Endothelial cell of umbilical vein (primary cell): ENCODE measurements around the gene MYRIP. TPM values are rescaled to one million over a fixed set of nuclear protein-coding genes. Genes with fewer than 3 reads are reported as not detected.

Source experiments
- BruUV-seq: library from RNA; stranded (reverse); fragments of 400-500 nt; replicated peaks from 2 replicates; lab custom pipeline; 2021; lab: Mats Ljungman, UMichigan
- CTCF ChIA-PET: fragments of 300-600, 350-600 bp; sonication (Branson Sonifier 250); formaldehyde crosslinking; loops from one replicate; lab custom pipeline; 2021; ENCODE audit warnings: antibody characterized with exemption, inconsistent platforms; lab: Charles Lee
- POLR2A ChIA-PET: fragments of 300-600, 350-600 bp; sonication (Branson Sonifier 250); formaldehyde crosslinking; loops from one replicate; lab custom pipeline; 2021; ENCODE audit warnings: antibody characterized with exemption, inconsistent platforms; lab: Charles Lee
- DNase-seq: peaks from one replicate; pipeline ENCODE4 v3.0.0-alpha.2; 2011; ENCODE audit warnings: low read depth, low spot score
- FAIRE-seq: peaks from 2 replicates; lab custom pipeline; 2011; peaks lifted over from hg19 to GRCh38; lab: Jason Lieb, UNC
- H2AFZ ChIP-seq: 2 replicates; pipeline ENCODE4 v1.6.0; 2012; ENCODE audit warnings: low read depth, low read length, control low read depth, inconsistent platforms
- H3K27ac ChIP-seq: 2 replicates; pipeline ENCODE4 v1.5.1; 2011; ENCODE audit warnings: low read depth, mild to moderate bottlenecking, control low read depth, low read length, moderate library complexity; ENCODE audit not compliant: insufficient read depth
- H3K27me3 ChIP-seq, 2 experiments: 2 replicates each; pipeline versions ENCODE4 v1.6.0 to v1.6.1; 2011; ENCODE audit warnings: low read length in 2 of 2, mixed read lengths in 1 of 2; ENCODE audit not compliant: control insufficient read depth in 2 of 2, insufficient read depth in 2 of 2
- H3K36me3 ChIP-seq, 2 experiments: 2 replicates in 1 of 2; 3 replicates in 1 of 2; pipeline ENCODE4 v1.5.1; 2011; ENCODE audit warnings: low read length in 2 of 2, mild to moderate bottlenecking in 1 of 2, moderate library complexity in 1 of 2; ENCODE audit not compliant: control insufficient read depth in 2 of 2, insufficient read depth in 2 of 2; ENCODE audit errors: extremely low read depth in 1 of 2
- H3K4me1 ChIP-seq: 3 replicates; pipeline ENCODE4 v1.5.1; 2011; ENCODE audit warnings: mild to moderate bottlenecking, low read length; ENCODE audit not compliant: control insufficient read depth, insufficient read depth; ENCODE audit errors: extremely low read depth
- H3K4me2 ChIP-seq: 2 replicates; pipeline ENCODE4 v1.6.1; 2011; ENCODE audit warnings: low read length, control low read depth, mixed read lengths; ENCODE audit not compliant: insufficient read depth
- H3K4me3 ChIP-seq, 3 experiments: fragments of 200-600 bp in 1 of 3; sonication (generic), shearing (Covaris generic) in 1 of 3; replicated peaks in 1 of 3; 2 replicates each; pipeline ENCODE4 v1.5.1; 2011 to 2016; ENCODE audit warnings: control low read depth in 3 of 3, low read length in 3 of 3, mild to moderate bottlenecking in 2 of 3, inconsistent platforms in 1 of 3, low read depth in 1 of 3, moderate library complexity in 1 of 3; ENCODE audit not compliant: insufficient read depth in 1 of 3
- H3K79me2 ChIP-seq: 2 replicates; pipeline ENCODE4 v1.6.0; 2012; ENCODE audit warnings: low read length, inconsistent platforms; ENCODE audit not compliant: control insufficient read depth, insufficient read depth
- H3K9ac ChIP-seq: replicated peaks from 2 replicates; pipeline ENCODE3; 2011; ENCODE audit warnings: low read length, control low read depth; ENCODE audit not compliant: insufficient read depth; ENCODE audit errors: extremely low read depth
- H3K9me1 ChIP-seq: replicated peaks from 3 replicates; pipeline ENCODE4 v1.6.0; 2011; ENCODE audit warnings: mild to moderate bottlenecking, low read length; ENCODE audit not compliant: control insufficient read depth, insufficient read depth; ENCODE audit errors: extremely low read depth
- H3K9me3 ChIP-seq: replicated peaks from 2 replicates; pipeline ENCODE4 v1.5.1; 2012; ENCODE audit warnings: low read length, inconsistent platforms; ENCODE audit not compliant: control insufficient read depth, insufficient read depth
- H4K20me1 ChIP-seq: replicated peaks from 2 replicates; pipeline ENCODE3; 2011; ENCODE audit warnings: mild to moderate bottlenecking, low read length; ENCODE audit not compliant: control insufficient read depth, insufficient read depth; ENCODE audit errors: extremely low read depth
- EZH2 ChIP-seq: IDR thresholded peaks from 2 replicates; pipeline ENCODE4 v1.6.1; 2012; ENCODE audit warnings: borderline replicate concordance, low read depth, mild to moderate bottlenecking, moderate library complexity, low read length, inconsistent platforms; ENCODE audit not compliant: severe bottlenecking
- FOS ChIP-seq: IDR thresholded peaks from 2 replicates; pipeline ENCODE4 v1.6.1; 2011; ENCODE audit warnings: mild to moderate bottlenecking, low read length, moderate library complexity, borderline replicate concordance; ENCODE audit not compliant: insufficient read depth
- GATA2 ChIP-seq: IDR thresholded peaks from 2 replicates; pipeline ENCODE4 v1.7.0; 2011; ENCODE audit warnings: low read depth, mild to moderate bottlenecking, moderate library complexity, mixed read lengths, low read length; ENCODE audit not compliant: insufficient read length, insufficient read depth
- JUN ChIP-seq: IDR thresholded peaks from 2 replicates; pipeline ENCODE4 v1.6.1; 2011; ENCODE audit warnings: borderline replicate concordance, low read depth; ENCODE audit not compliant: insufficient read length, insufficient read depth
- MAX ChIP-seq: IDR thresholded peaks from 2 replicates; pipeline ENCODE4 v1.6.1; 2011; ENCODE audit not compliant: insufficient read depth, insufficient read length
- MYC ChIP-seq: IDR thresholded peaks from one replicate; pipeline ENCODE4 v1.6.1; 2011; ENCODE audit warnings: mild to moderate bottlenecking, low read depth, low read length
- POLR2A ChIP-seq: IDR thresholded peaks from 2 replicates; pipeline ENCODE4 v1.6.1; 2012; ENCODE audit warnings: low read depth, mild to moderate bottlenecking, control low read depth, low read length
- POLR2AphosphoS5 ChIP-seq: IDR thresholded peaks from 2 replicates; pipeline ENCODE4 v1.6.1; 2012; ENCODE audit warnings: low read depth, mild to moderate bottlenecking, control low read depth, low read length, moderate library complexity; ENCODE audit not compliant: insufficient read depth
- dilution Hi-C: fragments of 300-500 bp; cut with MboI; formaldehyde crosslinking; loops from one replicate; pipeline ENCODE4 v1.15.0; 2019; ENCODE audit warnings: low sequenced_read_pairs; ENCODE audit not compliant: extremely low pct_ligation_motif_present
- intact Hi-C: fragments of 100-400 bp; cut with micrococcal nuclease; formaldehyde crosslinking; loops from one replicate; pipeline ENCODE4 v1.10.0; 2022
- polyA plus RNA-seq, 4 experiments: library from polyadenylated mRNA; depleted of rRNA in 3 of 4; stranded (reverse) in 3 of 4; unstranded in 1 of 4; fragments of >200 nt; gene quantifications; 2 replicates each; pipeline versions ENCODE4 v1.2.1 to v1.2.3, GENCODE V29; 2011 to 2012; ENCODE audit warnings: missing spikeins in 1 of 4
- total RNA-seq: library from RNA; stranded (reverse); gene quantifications from 2 replicates; pipeline ENCODE4 v1.2.3, GENCODE V29; 2021
- TF ChIP-seq, protein P1 (sequence below), 2 donors: IDR thresholded peaks; 1 replicate in 1 of 2; 2 replicates in 1 of 2; pipeline ENCODE4 v1.5.1; 2011; ENCODE audit warnings: low read length in 2 of 2, mild to moderate bottlenecking in 2 of 2, moderate library complexity in 2 of 2, control low read depth in 1 of 2, inconsistent platforms in 1 of 2, low read depth in 1 of 2; ENCODE audit not compliant: insufficient read depth in 1 of 2; ENCODE audit errors: extremely low read depth in 1 of 2

Gene MYRIP
- total and polyA plus RNA-seq, 2 donors (not counting 3 experiments of a cell fraction or from before 2014, with no cell fraction given), result 6.7 to 11.9 TPM

DNA sequence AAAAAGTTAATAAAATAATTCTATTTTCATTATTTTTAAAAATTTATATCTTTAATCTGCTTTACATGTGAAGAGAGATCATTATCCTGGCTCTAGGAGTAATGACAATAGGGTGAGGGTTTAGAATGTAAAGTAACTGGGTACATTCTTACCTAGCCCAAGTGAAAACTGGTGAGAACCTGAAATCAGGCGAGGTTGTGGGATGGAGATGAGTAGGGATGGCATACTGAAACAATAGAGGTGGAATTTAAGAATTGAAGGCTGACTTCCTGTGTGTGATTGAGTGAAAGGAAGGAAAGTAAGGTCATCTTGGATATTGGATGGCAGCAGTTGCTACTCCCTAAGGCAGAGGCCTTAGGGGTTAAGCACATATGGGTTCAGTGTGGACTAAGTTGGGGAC is 82.7 kb downstream of the MYRIP start:
- H2AFZ ChIP-seq, result no peak overlapping the region
- ChIA-PET POLR2A (no interaction called here), CTCF (no interaction called here)
- H3K79me2 ChIP-seq, result no peaks in the 10 kb centered on the region
- no peak overlapping the region for H3K9ac ChIP-seq
- H4K20me1 ChIP-seq, result no peaks in the 10 kb centered on the region
- H3K4me2 ChIP-seq, result no peak overlapping the region
- H3K4me1 ChIP-seq, result peaks cover 3% of the 10 kb centered on the region
- dilution Hi-C loops (no loop called here), intact Hi-C loops (no loop called here)
- no TSS peak for BruUV-seq
- H3K27ac ChIP-seq, result no peak overlapping the region
- DNase-seq, result no peak
- H3K27me3 ChIP-seq, result no peaks in the 10 kb centered on the region
- no peaks in the 10 kb centered on the region for H3K36me3 ChIP-seq
- no peak overlapping the region for H3K4me3 ChIP-seq
- FAIRE-seq, result no peak
- no peaks in the 10 kb centered on the region for H3K9me1 ChIP-seq
- TF ChIP-seq FOS, result no peak
- TF ChIP-seq JUN, result no peak
- TF ChIP-seq MAX, result no peak
- no peak for TF ChIP-seq GATA2
- no peak for TF ChIP-seq MYC
- TF ChIP-seq POLR2AphosphoS5, result no peak
- no peak for TF ChIP-seq EZH2
- TF ChIP-seq, protein P1, sequence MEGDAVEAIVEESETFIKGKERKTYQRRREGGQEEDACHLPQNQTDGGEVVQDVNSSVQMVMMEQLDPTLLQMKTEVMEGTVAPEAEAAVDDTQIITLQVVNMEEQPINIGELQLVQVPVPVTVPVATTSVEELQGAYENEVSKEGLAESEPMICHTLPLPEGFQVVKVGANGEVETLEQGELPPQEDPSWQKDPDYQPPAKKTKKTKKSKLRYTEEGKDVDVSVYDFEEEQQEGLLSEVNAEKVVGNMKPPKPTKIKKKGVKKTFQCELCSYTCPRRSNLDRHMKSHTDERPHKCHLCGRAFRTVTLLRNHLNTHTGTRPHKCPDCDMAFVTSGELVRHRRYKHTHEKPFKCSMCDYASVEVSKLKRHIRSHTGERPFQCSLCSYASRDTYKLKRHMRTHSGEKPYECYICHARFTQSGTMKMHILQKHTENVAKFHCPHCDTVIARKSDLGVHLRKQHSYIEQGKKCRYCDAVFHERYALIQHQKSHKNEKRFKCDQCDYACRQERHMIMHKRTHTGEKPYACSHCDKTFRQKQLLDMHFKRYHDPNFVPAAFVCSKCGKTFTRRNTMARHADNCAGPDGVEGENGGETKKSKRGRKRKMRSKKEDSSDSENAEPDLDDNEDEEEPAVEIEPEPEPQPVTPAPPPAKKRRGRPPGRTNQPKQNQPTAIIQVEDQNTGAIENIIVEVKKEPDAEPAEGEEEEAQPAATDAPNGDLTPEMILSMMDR (IDR thresholded peaks at IDR 0.05; ENCODE audit: extremely low read depth in 1 of 2, insufficient read depth in 1 of 2, low read depth in 1 of 2, low read length in 2 of 2), result no peak
- no peak for TF ChIP-seq POLR2A
- H3K9me3 ChIP-seq, result no peaks in the 10 kb centered on the region
